CD8-positive, alpha-beta memory T cell (primary cell): ENCODE data around the gene SLBP. TPM values are rescaled to one million over a fixed set of nuclear protein-coding genes. Genes with fewer than 3 reads are reported as not detected.
"Not testable (repeated sequence)": the region's sequence is repeated elsewhere in the genome, so short reads cannot be mapped to it uniquely, and the experiment has no call there.

Experiments used
- CTCF ChIA-PET: fragments of 350-600 bp; sonication (Branson Sonifier 250); formaldehyde crosslinking; loops from one replicate; lab custom pipeline; 2021; ENCODE audit warnings: antibody characterized with exemption; lab: Charles Lee
- POLR2A ChIA-PET: fragments of 350-600 bp; sonication (Branson Sonifier 250); formaldehyde crosslinking; loops from one replicate; lab custom pipeline; 2021; ENCODE audit warnings: antibody characterized with exemption; lab: Charles Lee
- DNase-seq, 5 donors: peaks; one replicate each; pipeline versions ENCODE4 v3.0.0 to v3.0.0-alpha.2; 2020 to 2022; ENCODE audit warnings: mixed read lengths in 1 of 5
- H3K27ac ChIP-seq: one replicate; pipeline ENCODE4 v1.7.0; 2013; ENCODE audit warnings: low read depth, mild to moderate bottlenecking, low read length, moderate library complexity
- H3K27me3 ChIP-seq: 2 replicates; pipeline ENCODE4 v1.7.0; 2013; ENCODE audit warnings: low read length, mild to moderate bottlenecking; ENCODE audit not compliant: insufficient read depth, poor library complexity, severe bottlenecking
- H3K36me3 ChIP-seq: 2 replicates; pipeline ENCODE4 v1.7.0; 2013; ENCODE audit warnings: mild to moderate bottlenecking, low read length, moderate library complexity; ENCODE audit not compliant: insufficient read depth
- H3K4me1 ChIP-seq: 2 replicates; pipeline ENCODE4 v1.7.0; 2013; ENCODE audit warnings: mild to moderate bottlenecking, low read length, moderate library complexity; ENCODE audit not compliant: insufficient read depth
- H3K4me3 ChIP-seq: 2 replicates; pipeline ENCODE4 v1.7.0; 2013; ENCODE audit warnings: mild to moderate bottlenecking, low read length
- H3K9me3 ChIP-seq: 2 replicates; pipeline ENCODE4 v1.7.0; 2013; ENCODE audit warnings: mild to moderate bottlenecking, low read length
- H3K27ac Mint-ChIP-seq, 8 donors: one replicate each; pipeline ENCODE4 v1.8.0; 2020 to 2021; ENCODE audit warnings: mixed read lengths in 8 of 8, mild to moderate bottlenecking in 6 of 8, inconsistent platforms in 3 of 8, moderate library complexity in 3 of 8
- H3K27me3 Mint-ChIP-seq, 2 donors: one replicate each; pipeline ENCODE4 v1.8.0; 2020 to 2021; ENCODE audit warnings: mixed read lengths in 2 of 2, mild to moderate bottlenecking in 1 of 2, moderate library complexity in 1 of 2
- H3K36me3 Mint-ChIP-seq, 3 donors: one replicate each; pipeline ENCODE4 v1.8.0; 2020 to 2021; ENCODE audit warnings: mixed read lengths in 3 of 3, inconsistent platforms in 1 of 3, mild to moderate bottlenecking in 1 of 3
- H3K4me1 Mint-ChIP-seq, 3 donors: one replicate each; pipeline ENCODE4 v1.8.0; 2020 to 2021; ENCODE audit warnings: mixed read lengths in 3 of 3, inconsistent platforms in 1 of 3, mild to moderate bottlenecking in 1 of 3
- H3K4me3 Mint-ChIP-seq, 7 donors: one replicate each; pipeline ENCODE4 v1.8.0; 2020 to 2021; ENCODE audit warnings: mixed read lengths in 7 of 7, mild to moderate bottlenecking in 6 of 7, moderate library complexity in 4 of 7, inconsistent platforms in 2 of 7
- H3K9me3 Mint-ChIP-seq, 5 donors: one replicate each; pipeline ENCODE4 v1.8.0; 2020 to 2022; ENCODE audit warnings: mixed read lengths in 5 of 5, mild to moderate bottlenecking in 3 of 5, moderate library complexity in 2 of 5, inconsistent platforms in 1 of 5
- polyA plus RNA-seq: library from polyadenylated mRNA; unstranded; fragments of 300-500 nt; fragmentation: Illumina TruSeq; gene quantifications from one replicate; pipeline ENCODE4 v1.2.3, GENCODE V29; 2021
- total RNA-seq, 2 experiments: library from RNA; stranded (reverse); gene quantifications; one replicate each; pipeline ENCODE4 v1.2.3, GENCODE V29; 2021

Gene SLBP
- total and polyA plus RNA-seq, 3 experiments from 2014 or later, result 71.6 to 164 (median 163) TPM

DNA sequence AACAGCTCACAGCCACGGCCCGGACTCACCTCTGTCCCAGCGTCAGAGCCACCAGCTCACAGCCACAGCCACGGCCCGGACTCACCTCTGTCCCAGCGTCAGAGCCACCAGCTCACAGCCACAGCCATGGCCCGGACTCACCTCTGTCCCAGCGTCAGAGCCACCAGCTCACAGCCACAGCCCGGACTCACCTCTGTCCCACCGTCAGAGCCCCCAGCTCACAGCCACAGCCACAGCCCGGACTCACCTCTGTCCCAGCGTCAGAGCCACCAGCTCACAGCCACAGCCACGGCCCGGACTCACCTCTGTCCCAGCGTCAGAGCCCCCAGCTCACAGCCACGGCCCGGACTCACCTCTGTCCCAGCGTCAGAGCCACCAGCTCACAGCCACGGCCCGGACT is 41.1 kb downstream of the SLBP start:
- CTCF ChIA-PET, result interaction anchor here (0.9 kb wide), 1 partner anchor 81 kb away, joined by 3 read pairs; no protein-coding TSS in a partner anchor

DNA sequence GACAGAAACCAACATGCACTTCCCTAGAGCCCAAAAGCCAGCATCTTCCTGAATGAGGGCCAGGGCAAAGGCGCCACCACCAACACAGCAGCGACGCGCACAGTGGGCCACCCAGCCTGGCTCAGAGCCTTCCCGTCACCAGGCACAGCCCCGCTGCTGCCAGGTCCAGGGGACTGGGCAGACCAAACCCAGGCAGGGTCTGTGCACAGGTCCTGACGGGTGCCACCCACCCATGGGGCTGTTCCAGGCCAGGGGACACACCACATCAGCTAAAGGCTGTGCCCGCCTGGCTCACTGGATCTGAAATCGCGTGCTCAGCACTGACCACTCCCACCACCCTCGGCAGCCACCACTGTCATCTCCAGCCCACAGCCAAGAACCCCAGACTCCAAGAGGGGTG is 41.8 kb downstream of the SLBP start:
- POLR2A ChIA-PET, result no interaction called here
- CTCF ChIA-PET, result interaction anchor here (0.9 kb wide), 1 partner anchor 80 kb away, joined by 3 read pairs; no protein-coding TSS in a partner anchor
- H3K9me3 ChIP-seq, result no peaks in the 10 kb centered on the region
- H3K27me3 ChIP-seq, result no peaks in the 10 kb centered on the region
- DNase-seq, result no peak
- H3K4me3 ChIP-seq, result no peak overlapping the region
- Mint-ChIP-seq H3K9me3 (no peaks in the 10 kb centered on the region), H3K4me3 (no peak overlapping the region), H3K4me1 (no peaks in the 10 kb centered on the region), H3K27me3 (peaks cover 0 to 3% of the 10 kb centered on the region in 2 donors), H3K27ac (no peak overlapping the region), H3K36me3 (no peaks in the 10 kb centered on the region)
- H3K36me3 ChIP-seq, result no peaks in the 10 kb centered on the region
- no peaks in the 10 kb centered on the region for H3K4me1 ChIP-seq
- no peak overlapping the region for H3K27ac ChIP-seq

More for the DNA sequence above, 41.1 kb downstream of the SLBP start:
- H3K9me3 ChIP-seq, H3K36me3 ChIP-seq, H3K27ac Mint-ChIP-seq, POLR2A ChIA-PET, H3K36me3 Mint-ChIP-seq, DNase-seq, H3K4me1 Mint-ChIP-seq, H3K9me3 Mint-ChIP-seq, H3K27me3 Mint-ChIP-seq, H3K4me1 ChIP-seq, H3K4me3 Mint-ChIP-seq, H3K4me3 ChIP-seq, H3K27ac ChIP-seq, H3K27me3 ChIP-seq: not testable (repeated sequence)

DNA sequence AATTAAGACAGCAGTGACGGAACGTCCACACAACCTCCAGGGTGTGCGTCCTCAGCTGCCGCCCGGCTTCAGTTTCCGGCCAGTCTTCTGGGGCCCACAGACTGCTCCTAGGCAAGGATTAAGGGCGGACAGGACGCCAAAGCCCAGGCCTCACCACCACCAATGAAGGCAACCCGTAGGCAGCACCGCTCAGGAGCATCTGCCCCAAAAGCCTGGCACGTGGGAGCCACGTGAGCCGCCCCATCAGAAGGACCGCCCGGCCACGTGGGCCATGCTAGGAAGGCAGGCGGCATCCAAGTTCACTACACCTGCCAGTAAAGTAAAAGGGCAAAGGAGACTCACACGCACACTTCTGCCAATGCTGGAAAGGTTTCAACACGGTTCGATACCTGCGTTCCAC is 42.3 kb downstream of the SLBP start:
- no peaks in the 10 kb centered on the region for H3K36me3 Mint-ChIP-seq
- H3K9me3 Mint-ChIP-seq, result no peaks in the 10 kb centered on the region
- peaks cover 0 to 2% of the 10 kb centered on the region in 2 donors for H3K27me3 Mint-ChIP-seq
- CTCF ChIA-PET, result no interaction called here
- Histone ChIP-seq H3K27me3 (no peaks in the 10 kb centered on the region), H3K27ac (no peak overlapping the region), H3K9me3 (no peaks in the 10 kb centered on the region), H3K4me3 (no peak overlapping the region), H3K36me3 (no peaks in the 10 kb centered on the region), H3K4me1 (no peaks in the 10 kb centered on the region)
- H3K27ac Mint-ChIP-seq, result no peak overlapping the region
- DNase-seq, result no peak
- POLR2A ChIA-PET, result no interaction called here
- H3K4me1 Mint-ChIP-seq, result no peaks in the 10 kb centered on the region
- no peak overlapping the region for H3K4me3 Mint-ChIP-seq

DNA sequence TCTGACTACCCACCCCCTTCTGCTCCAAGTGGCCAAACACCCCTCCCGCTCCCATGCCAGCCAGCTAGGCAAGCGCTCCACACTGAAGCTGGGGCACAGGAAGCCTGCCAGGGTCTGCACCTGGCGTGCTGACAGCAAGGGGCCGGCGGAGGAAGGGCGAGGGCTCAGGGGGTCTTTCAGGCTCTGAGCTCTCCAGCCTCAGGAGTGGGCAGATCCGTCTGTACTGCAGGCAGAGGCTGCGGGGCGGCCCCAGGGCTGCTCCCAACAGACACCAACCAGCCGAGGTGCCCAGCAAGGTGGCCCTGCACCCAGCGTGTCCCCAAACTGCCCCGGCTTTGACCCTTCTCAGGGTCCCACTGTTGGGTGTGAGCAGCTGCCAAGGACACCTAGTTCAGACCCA is 42.8 kb downstream of the SLBP start:
- Histone ChIP-seq H3K4me3 (no peak overlapping the region), H3K27me3 (no peaks in the 10 kb centered on the region), H3K9me3 (no peaks in the 10 kb centered on the region), H3K36me3 (no peaks in the 10 kb centered on the region), H3K4me1 (no peaks in the 10 kb centered on the region), H3K27ac (no peak overlapping the region)
- ChIA-PET POLR2A (no interaction called here), CTCF (no interaction called here)
- no peaks in the 10 kb centered on the region for H3K9me3 Mint-ChIP-seq
- no peaks in the 10 kb centered on the region for H3K27me3 Mint-ChIP-seq
- no peaks in the 10 kb centered on the region for H3K4me1 Mint-ChIP-seq
- no peak overlapping the region for H3K4me3 Mint-ChIP-seq
- no peak overlapping the region for H3K27ac Mint-ChIP-seq
- no peaks in the 10 kb centered on the region for H3K36me3 Mint-ChIP-seq
- DNase-seq, result no peak

DNA sequence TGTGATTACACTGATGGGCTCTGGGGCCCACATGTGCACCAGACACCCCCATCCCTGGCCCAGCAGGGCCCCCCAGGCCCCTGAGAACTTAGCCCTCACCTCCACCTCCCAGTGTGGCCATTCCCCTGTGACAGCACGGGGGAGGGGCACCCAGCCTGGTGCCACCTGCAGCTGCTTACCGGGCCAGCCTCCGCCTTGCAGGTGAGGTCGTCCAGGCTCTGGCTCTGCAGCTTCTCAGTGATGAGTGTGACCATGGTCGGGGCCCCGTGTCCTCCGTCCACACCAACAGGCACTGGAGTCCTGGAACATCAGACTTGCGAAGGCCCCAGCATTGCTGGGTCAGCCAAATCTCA is 43.7 kb downstream of the SLBP start:
- Mint-ChIP-seq H3K27ac (no peak overlapping the region), H3K36me3 (no peaks in the 10 kb centered on the region), H3K4me1 (no peaks in the 10 kb centered on the region), H3K9me3 (no peaks in the 10 kb centered on the region), H3K27me3 (no peaks in the 10 kb centered on the region), H3K4me3 (no peak overlapping the region)
- H3K27ac ChIP-seq, result no peak overlapping the region
- no peaks in the 10 kb centered on the region for H3K9me3 ChIP-seq
- H3K36me3 ChIP-seq, result no peaks in the 10 kb centered on the region
- no peaks in the 10 kb centered on the region for H3K4me1 ChIP-seq
- no peaks in the 10 kb centered on the region for H3K27me3 ChIP-seq
- H3K4me3 ChIP-seq, result no peak overlapping the region
- no peak for DNase-seq
- ChIA-PET CTCF (no interaction called here), POLR2A (no interaction called here)

DNA sequence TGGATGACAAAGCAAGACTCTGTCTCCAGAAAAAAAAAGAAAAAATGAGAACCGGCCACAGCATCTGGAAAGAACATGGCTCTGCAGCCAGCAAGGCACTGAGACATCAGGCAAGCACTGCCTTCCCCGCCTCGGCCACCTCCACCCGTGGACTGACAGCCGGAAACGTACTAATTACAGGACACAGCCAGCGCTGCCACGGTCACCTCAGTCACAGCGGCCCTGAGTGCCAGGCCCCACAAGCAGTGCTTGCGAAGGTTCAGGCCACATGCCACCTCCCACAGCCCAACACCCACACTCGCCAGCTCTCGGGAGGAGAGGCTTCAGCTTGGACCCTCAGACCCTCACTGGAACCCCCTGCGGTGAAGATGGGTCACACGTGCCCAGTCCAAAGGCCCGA is 44.8 kb downstream of the SLBP start:
- ChIA-PET CTCF (no interaction called here), POLR2A (no interaction called here)
- H3K27ac Mint-ChIP-seq, result no peak overlapping the region
- peaks cover 0 to 2% (median 0%) of the 10 kb centered on the region in 3 donors for H3K36me3 Mint-ChIP-seq
- no peak for DNase-seq
- no peaks in the 10 kb centered on the region for H3K9me3 Mint-ChIP-seq
- H3K4me1 Mint-ChIP-seq, result no peaks in the 10 kb centered on the region
- Histone ChIP-seq H3K36me3 (no peaks in the 10 kb centered on the region), H3K4me1 (no peaks in the 10 kb centered on the region), H3K4me3 (no peak overlapping the region), H3K9me3 (no peaks in the 10 kb centered on the region), H3K27ac (no peak overlapping the region), H3K27me3 (no peaks in the 10 kb centered on the region)
- H3K4me3 Mint-ChIP-seq, result no peak overlapping the region
- no peaks in the 10 kb centered on the region for H3K27me3 Mint-ChIP-seq

DNA sequence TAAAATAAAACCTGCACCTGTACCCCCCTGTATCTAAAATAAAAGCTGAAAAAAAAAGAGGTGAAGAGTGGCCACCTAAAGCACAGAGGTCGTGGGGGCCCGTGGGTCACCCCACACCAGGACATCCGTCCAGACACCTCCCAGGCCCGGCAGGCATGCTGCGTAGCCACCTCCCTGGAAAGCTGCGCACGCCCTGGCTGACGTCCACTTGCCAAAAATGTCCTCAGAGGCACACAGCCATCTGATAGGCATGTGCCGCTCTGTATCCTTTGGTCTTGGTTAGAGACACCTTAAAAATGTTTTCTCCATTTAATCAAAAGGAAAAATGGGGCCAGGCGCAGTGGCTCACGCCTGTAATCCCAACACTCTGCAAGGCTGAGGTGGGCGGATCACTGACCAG is 45.7 kb downstream of the SLBP start:
- no peaks in the 10 kb centered on the region for H3K27me3 Mint-ChIP-seq
- POLR2A ChIA-PET, result no interaction called here
- no peaks in the 10 kb centered on the region for H3K36me3 ChIP-seq
- H3K9me3 Mint-ChIP-seq, result no peaks in the 10 kb centered on the region
- H3K4me3 ChIP-seq, result no peak overlapping the region
- no peaks in the 10 kb centered on the region for H3K4me1 Mint-ChIP-seq
- no peak overlapping the region for H3K4me3 Mint-ChIP-seq
- no peaks in the 10 kb centered on the region for H3K27me3 ChIP-seq
- no peak for DNase-seq
- peak overlapping the region in 1 of 8 donors; percentile 47 for H3K27ac Mint-ChIP-seq
- no peak overlapping the region for H3K27ac ChIP-seq
- peaks cover 0 to 2% (median 0%) of the 10 kb centered on the region in 3 donors for H3K36me3 Mint-ChIP-seq
- no peaks in the 10 kb centered on the region for H3K4me1 ChIP-seq
- CTCF ChIA-PET, result no interaction called here
- H3K9me3 ChIP-seq, result no peaks in the 10 kb centered on the region

DNA sequence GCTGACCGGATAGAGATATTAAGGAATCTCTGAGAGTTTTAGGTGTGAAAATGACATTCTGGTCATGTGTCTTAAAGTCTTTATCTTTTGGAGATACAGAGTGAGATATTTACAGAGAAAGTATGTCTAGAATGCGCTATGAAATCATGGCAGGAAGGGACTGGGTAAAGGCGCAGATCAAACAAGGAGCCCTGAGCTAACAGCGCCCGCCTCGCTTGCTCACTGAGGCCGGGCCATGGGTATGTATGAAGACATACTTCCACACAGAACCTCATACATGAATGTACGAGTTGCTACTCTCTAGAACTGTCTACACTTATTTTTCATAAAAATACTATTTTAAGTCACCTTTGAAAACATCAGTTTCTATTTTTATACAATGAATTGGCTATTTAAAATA is 48.0 kb downstream of the SLBP start:
- POLR2A ChIA-PET, result no interaction called here

DNA sequence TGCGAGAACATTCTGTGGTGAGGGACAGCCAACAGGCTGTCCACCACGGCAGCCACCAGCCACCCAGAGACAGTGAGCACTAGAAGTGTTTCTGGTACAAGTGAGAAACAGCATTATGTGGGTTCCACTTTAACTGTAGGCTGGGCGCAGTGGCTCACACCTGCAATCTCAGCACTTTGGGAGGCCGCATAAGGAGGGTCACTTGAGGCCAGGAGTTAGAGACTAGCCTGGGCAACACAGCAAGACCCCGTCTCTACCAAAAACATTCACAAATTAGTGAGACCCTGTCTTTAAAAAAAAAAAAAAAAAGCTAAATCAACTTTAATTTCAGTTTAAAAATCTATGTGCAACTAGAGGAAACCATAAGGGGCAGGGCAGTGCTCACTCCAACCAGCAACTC is 48.6 kb downstream of the SLBP start:
- Mint-ChIP-seq H3K4me3 (no peak overlapping the region), H3K27me3 (no peaks in the 10 kb centered on the region), H3K9me3 (no peaks in the 10 kb centered on the region), H3K27ac (no peak overlapping the region), H3K36me3 (peaks cover 0 to 2% (median 0%) of the 10 kb centered on the region in 3 donors), H3K4me1 (no peaks in the 10 kb centered on the region)
- no peaks in the 10 kb centered on the region for H3K4me1 ChIP-seq
- ChIA-PET POLR2A (no interaction called here), CTCF (no interaction called here)
- no peaks in the 10 kb centered on the region for H3K27me3 ChIP-seq
- H3K36me3 ChIP-seq, result no peaks in the 10 kb centered on the region
- no peak overlapping the region for H3K27ac ChIP-seq
- H3K4me3 ChIP-seq, result no peak overlapping the region
- no peaks in the 10 kb centered on the region for H3K9me3 ChIP-seq
- DNase-seq, result no peak

More for the DNA sequence above, 48.0 kb downstream of the SLBP start:
- Histone ChIP-seq H3K36me3 (no peaks in the 10 kb centered on the region), H3K9me3 (no peaks in the 10 kb centered on the region), H3K27ac (no peak overlapping the region), H3K27me3 (no peaks in the 10 kb centered on the region), H3K4me3 (no peak overlapping the region), H3K4me1 (no peaks in the 10 kb centered on the region)
- Mint-ChIP-seq H3K4me1 (no peaks in the 10 kb centered on the region), H3K36me3 (peaks cover 0 to 2% (median 0%) of the 10 kb centered on the region in 3 donors), H3K27ac (peak overlapping the region in 1 of 8 donors; percentile 3), H3K27me3 (no peaks in the 10 kb centered on the region), H3K4me3 (no peak overlapping the region), H3K9me3 (no peaks in the 10 kb centered on the region)
- CTCF ChIA-PET, result no interaction called here
- no peak for DNase-seq
